ENCODE data around the gene KDM3A.

- TF ChIP-seq BHLHE40 (IDR thresholded peaks at IDR 0.05; ENCODE audit: borderline replicate concordance) (no peak), HDGF (IDR thresholded peaks at IDR 0.05; ENCODE audit: borderline replicate concordance) (no peak), SUZ12 (IDR thresholded peaks at IDR 0.05) (no peak), SP1 (IDR thresholded peaks at IDR 0.05) (no peak), TARDBP (IDR thresholded peaks at IDR 0.05) (no peak), ARNT (IDR thresholded peaks at IDR 0.05) (no peak), FOXA1 (IDR thresholded peaks at IDR 0.05) (no peak), FOXM1 (IDR thresholded peaks at IDR 0.05; ENCODE audit: borderline replicate concordance) (no peak)
Measured at GRCh38 chr2:86454238-86454637, 13.1 kb downstream of the KDM3A start.

All from HEK293T (cell line).